ENCODE measurements around the gene FAM234B. TPM values are rescaled to one million over a fixed set of nuclear protein-coding genes. Genes with fewer than 3 reads are reported as not detected.

The FAM234B gene
- total and polyA plus RNA-seq, 7 donors = 0.60 to 5.0 (median 2.9) TPM

- no peak for TF ChIP-seq EP300 (IDR thresholded peaks at IDR 0.05)
- TF ChIP-seq CTCF (IDR thresholded peaks at IDR 0.05) = no peak
- TF ChIP-seq POLR2AphosphoS5 (IDR thresholded peaks at IDR 0.05) = no peak
- TF ChIP-seq POLR2A (IDR thresholded peaks at IDR 0.05) = no peak
- Histone ChIP-seq H3K27ac (no peak overlapping the region), H3K27me3 (no peaks in the 10 kb centered on the region), H3K36me3 (no peaks in the 10 kb centered on the region), H3K4me1 (no peaks in the 10 kb centered on the region), H3K9me3 (no peaks in the 10 kb centered on the region), H3K4me3 (no peak overlapping the region)
- DNase-seq = no peak
- intact Hi-C loops (cut with DNase I) = no loop called here
- WGBS, 2 donors = 93% methylated on average over 6 of the region's 6 CpGs
Measured at GRCh38 chr12:13011098-13011497, 33.1 kb upstream of the FAM234B start.

GRCh38 chr12:13022851-13023271, 21.3 kb upstream of the FAM234B start:
- intact Hi-C loops (cut with DNase I) = loop anchor here (5.0 kb wide), 1 partner anchor 189 kb away; no protein-coding TSS in a partner anchor
- no peak for TF ChIP-seq POLR2AphosphoS5 (IDR thresholded peaks at IDR 0.05)
- TF ChIP-seq POLR2A (IDR thresholded peaks at IDR 0.05) = no peak
- TF ChIP-seq EP300 (IDR thresholded peaks at IDR 0.05) = no peak
- no peak for TF ChIP-seq CTCF (IDR thresholded peaks at IDR 0.05)
- H3K36me3 ChIP-seq = no peaks in the 10 kb centered on the region
- no peak for DNase-seq
- H3K9me3 ChIP-seq = no peaks in the 10 kb centered on the region
- no peak overlapping the region for H3K4me3 ChIP-seq
- peaks cover 0 to 13% (median 3%) of the 10 kb centered on the region in 4 donors for H3K4me1 ChIP-seq
- 87% methylated on average over 6 of the region's 6 CpGs for WGBS, 2 donors
- H3K27ac ChIP-seq = no peak overlapping the region
- no peaks in the 10 kb centered on the region for H3K27me3 ChIP-seq

GRCh38 chr12:13023811-13024530, 20.2 kb upstream of the FAM234B start:
- TF ChIP-seq EP300 (IDR thresholded peaks at IDR 0.05) (no peak), CTCF (IDR thresholded peaks at IDR 0.05) (no peak), POLR2A (IDR thresholded peaks at IDR 0.05) (no peak), POLR2AphosphoS5 (IDR thresholded peaks at IDR 0.05) (no peak)
- Histone ChIP-seq H3K4me3 (no peak overlapping the region), H3K27ac (no peak overlapping the region), H3K9me3 (no peaks in the 10 kb centered on the region), H3K36me3 (no peaks in the 10 kb centered on the region), H3K4me1 (peaks cover 0 to 13% (median 3%) of the 10 kb centered on the region in 4 donors), H3K27me3 (no peaks in the 10 kb centered on the region)
- DNase-seq = no peak
- intact Hi-C loops (cut with DNase I) = loop anchor here (5.0 kb wide), 1 partner anchor 188 kb away; no protein-coding TSS in a partner anchor
- WGBS, 2 donors = 66 to 94% methylated on average over 6 of the region's 6 CpGs

- Histone ChIP-seq H3K27ac (no peak overlapping the region), H3K36me3 (no peaks in the 10 kb centered on the region), H3K9me3 (no peaks in the 10 kb centered on the region), H3K27me3 (no peaks in the 10 kb centered on the region), H3K4me3 (no peak overlapping the region), H3K4me1 (peaks cover 0 to 13% (median 3%) of the 10 kb centered on the region in 4 donors)
- 61 to 87% methylated on average over 5 of the region's 5 CpGs for WGBS, 2 donors
- intact Hi-C loops (cut with DNase I) = loop anchor here (5.0 kb wide), 1 partner anchor 188 kb away; no protein-coding TSS in a partner anchor
- no peak for DNase-seq
- TF ChIP-seq CTCF (IDR thresholded peaks at IDR 0.05) (no peak), POLR2A (IDR thresholded peaks at IDR 0.05) (no peak), EP300 (IDR thresholded peaks at IDR 0.05) (no peak), POLR2AphosphoS5 (IDR thresholded peaks at IDR 0.05) (no peak)
Measured at GRCh38 chr12:13024531-13024916, 19.7 kb upstream of the FAM234B start.

Data from sigmoid colon (tissue), 7 donors.